Pulmonary artery endothelial cell (primary cell): ENCODE results near the gene SLC15A3. TPM values are rescaled to one million over a fixed set of nuclear protein-coding genes. Genes with fewer than 3 reads are reported as not detected.

Source experiments
- DNase-seq: peaks from one replicate; pipeline ENCODE4 v3.0.0-alpha.2; 2011; ENCODE audit warnings: low read depth, low spot score
- total RNA-seq: library from RNA; depleted of rRNA; stranded (reverse); fragments of >200 nt; gene quantifications from 2 replicates; pipeline ENCODE4 v1.2.3, GENCODE V29; 2014

SLC15A3 gene
- total RNA-seq, 1 donor from 2014 or later: 6.6 TPM

DNA sequence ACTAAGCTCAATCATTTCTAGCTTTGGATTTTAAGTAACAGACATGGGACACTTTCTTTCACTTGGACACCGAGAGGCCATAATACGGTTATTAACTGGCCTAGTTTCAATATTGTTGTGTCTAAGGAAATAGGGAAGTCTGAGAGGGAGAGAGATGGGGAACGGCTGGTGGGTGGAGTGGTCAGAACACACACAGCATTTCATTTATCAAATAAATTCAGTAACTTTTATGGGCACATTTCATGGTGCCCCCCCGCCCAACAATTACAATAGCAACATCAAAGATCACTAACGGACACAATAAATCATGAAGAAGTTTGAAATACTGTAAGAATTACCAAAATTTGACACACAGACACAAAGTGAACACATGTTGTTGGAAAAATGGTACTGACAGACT lies 56.3 kb downstream of the SLC15A3 start:
- no peak for DNase-seq

GRCh38 chr11:60891103-60891741 lies 60.8 kb downstream of the SLC15A3 start:
- DNase-seq: no peak

- no peak for DNase-seq
Observed at GRCh38 chr11:60890696-60891095, 61.3 kb downstream of the SLC15A3 start.

GRCh38 chr11:60889869-60890311 lies 62.1 kb downstream of the SLC15A3 start:
- no peak for DNase-seq

DNA sequence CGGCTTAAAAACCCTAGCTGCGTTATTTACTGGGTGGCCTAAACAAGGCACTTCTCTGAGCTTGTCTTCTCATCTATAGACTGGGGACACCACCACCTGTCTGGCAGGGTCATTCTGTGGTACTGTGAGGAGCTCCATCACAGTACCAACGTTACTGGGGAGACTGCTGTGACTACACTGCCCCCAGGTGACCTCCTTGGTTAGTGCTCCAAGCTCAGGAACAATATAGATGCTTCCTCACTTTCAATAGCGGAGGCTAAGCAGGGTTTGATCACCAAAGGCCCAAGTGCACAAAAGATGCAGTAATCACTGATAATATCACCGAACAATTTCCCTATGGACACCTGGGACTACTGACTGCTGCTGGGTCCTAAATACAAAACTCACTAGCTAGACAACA lies 64.4 kb downstream of the SLC15A3 start:
- DNase-seq: peak; percentile 30

Other genes with a start within 250 kb of the SLC15A3 start
- not detected in 2 replicates for gene MS4A18, start 227.5 kb downstream of the SLC15A3 start, total RNA-seq
- gene MS4A15, start 195.3 kb downstream of the SLC15A3 start, total RNA-seq: not detected in 2 replicates
- gene MS4A10, start 166.8 kb downstream of the SLC15A3 start, total RNA-seq: not detected in 2 replicates
- gene CCDC86, start 110.1 kb downstream of the SLC15A3 start, total RNA-seq: 23.9 and 33.9 TPM in 2 replicates
- gene PTGDR2, start 96.2 kb downstream of the SLC15A3 start, total RNA-seq: under 0.01 and 0.04 TPM in 2 replicates
- not detected in 2 replicates for gene ZP1, start 84.6 kb downstream of the SLC15A3 start, total RNA-seq
- gene PRPF19, start 45.6 kb downstream of the SLC15A3 start, total RNA-seq: 71.9 and 78.7 TPM in 2 replicates
- 70.9 and 95.5 TPM in 2 replicates for gene TMEM109, start 38.0 kb downstream of the SLC15A3 start, total RNA-seq
- 55.7 and 62.6 TPM in 2 replicates for gene TMEM132A, start 27.7 kb downstream of the SLC15A3 start, total RNA-seq
- not detected in 2 replicates for gene CD6, start 19.5 kb upstream of the SLC15A3 start, total RNA-seq
- not detected in 2 replicates for gene CD5, start 150.3 kb upstream of the SLC15A3 start, total RNA-seq
- 11.0 and 12.5 TPM in 2 replicates for gene VPS37C, start 209.2 kb upstream of the SLC15A3 start, total RNA-seq